Inflammatory macrophage (primary cell): ENCODE measurements around the gene TAS2R50.
"Not testable (repeated sequence)": the region's sequence is repeated elsewhere in the genome, so short reads cannot be mapped to it uniquely, and the experiment has no call there.

ENCODE experiments used
- DNase-seq, 2 donors: peaks; one replicate each; pipeline ENCODE4 v3.0.0-alpha.2; 2020 to 2022
- total RNA-seq, 18 experiments: gene quantifications; one replicate each; lab custom pipeline; 2026; ENCODE audit warnings: mixed read lengths in 6 of 18, inconsistent platforms in 2 of 18; lab: John Stamatoyannopoulos, UW

The TAS2R50 gene
- total RNA-seq, result 0.07 to 1.1 (median 0.32) reads per million in 18 experiments

- DNase-seq, result no peak
Observed at GRCh38 chr12:10986812-10987211, at the start of gene TAS2R50. Gene TAS2R50, minus strand, starts transcription at chr12:10986912. Its CDS starts 52 bp downstream, at chr12:10986860.

- DNase-seq, result not testable (repeated sequence)
Observed at GRCh38 chr12:11033959-11034358, 47.2 kb upstream of the TAS2R50 start.

GRCh38 chr12:11031307-11031706 is 44.6 kb upstream of the TAS2R50 start, which contains the start of gene TAS2R31:
Gene TAS2R31, minus strand, starts transcription at chr12:11031407. Its CDS starts 72 bp downstream, at chr12:11031335.
- DNase-seq, result no peak

- no peak for DNase-seq
Observed at GRCh38 chr12:11026118-11026517, 39.4 kb upstream of the TAS2R50 start.

GRCh38 chr12:11023387-11023786 is 36.7 kb upstream of the TAS2R50 start:
- no peak for DNase-seq

- DNase-seq, result no peak
Observed at GRCh38 chr12:11022520-11022919, 35.8 kb upstream of the TAS2R50 start, which contains the start of gene TAS2R19. Gene TAS2R19, minus strand, starts transcription at chr12:11022620. Its CDS starts 49 bp downstream, at chr12:11022571.

- DNase-seq, result no peak
Observed at GRCh38 chr12:11016937-11017336, 30.2 kb upstream of the TAS2R50 start.

GRCh38 chr12:11015775-11016430 is 29.2 kb upstream of the TAS2R50 start:
- DNase-seq, result no peak

- DNase-seq, result no peak
Observed at GRCh38 chr12:11014234-11014633, 27.5 kb upstream of the TAS2R50 start.

- DNase-seq, result no peak
Observed at GRCh38 chr12:11007608-11008007, 20.9 kb upstream of the TAS2R50 start.

- DNase-seq, result no peak
Observed at GRCh38 chr12:10998204-10998603, 11.5 kb upstream of the TAS2R50 start, which contains the start of gene TAS2R20. Gene TAS2R20, minus strand, starts transcription at chr12:10998304. Its CDS starts 429 bp downstream, at chr12:10997875.

GRCh38 chr12:10994307-10994706 is 7.6 kb upstream of the TAS2R50 start:
- DNase-seq, result no peak

GRCh38 chr12:10989107-10989506 is 2.4 kb upstream of the TAS2R50 start:
- no peak for DNase-seq

GRCh38 chr12:10982244-10982643 is 4.5 kb downstream of the TAS2R50 start:
- DNase-seq, result no peak

GRCh38 chr12:10974965-10975364 is 11.7 kb downstream of the TAS2R50 start:
- no peak for DNase-seq

- DNase-seq, result no peak
Observed at GRCh38 chr12:10968765-10969456, 17.8 kb downstream of the TAS2R50 start.

- DNase-seq, result no peak
Observed at GRCh38 chr12:10967409-10967808, 19.3 kb downstream of the TAS2R50 start.

- no peak for DNase-seq
Observed at GRCh38 chr12:10966314-10966713, 20.4 kb downstream of the TAS2R50 start.

GRCh38 chr12:10965476-10965875 is 21.2 kb downstream of the TAS2R50 start:
- no peak for DNase-seq

GRCh38 chr12:10960211-10960610 is 26.5 kb downstream of the TAS2R50 start:
- DNase-seq, result no peak

- no peak for DNase-seq
Observed at GRCh38 chr12:10959804-10960203, 26.9 kb downstream of the TAS2R50 start.

- DNase-seq, result no peak
Observed at GRCh38 chr12:10957741-10958140, 29.0 kb downstream of the TAS2R50 start.

GRCh38 chr12:10956085-10956484 is 30.6 kb downstream of the TAS2R50 start:
- no peak for DNase-seq

- no peak for DNase-seq
Observed at GRCh38 chr12:10952645-10953044, 34.1 kb downstream of the TAS2R50 start.
